Mucosa of stomach (tissue), 1 donor: Measurements from ENCODE around the gene ELAC2.

Experiments
- H3K27me3 ChIP-seq: one replicate; pipeline ENCODE4 v1.7.0; 2013; ENCODE audit warnings: mild to moderate bottlenecking, low read length; ENCODE audit not compliant: control insufficient read depth, insufficient read depth
- H3K36me3 ChIP-seq: one replicate; pipeline ENCODE4 v1.7.0; 2013; ENCODE audit warnings: low read length; ENCODE audit not compliant: control insufficient read depth, insufficient read depth
- H3K4me1 ChIP-seq: one replicate; pipeline ENCODE4 v1.7.0; 2013; ENCODE audit warnings: mild to moderate bottlenecking, low read length; ENCODE audit not compliant: control insufficient read depth, insufficient read depth
- H3K4me3 ChIP-seq: one replicate; pipeline ENCODE4 v1.7.0; 2013; ENCODE audit warnings: low read length
- H3K9ac ChIP-seq: one replicate; pipeline ENCODE4 v1.7.0; 2013; ENCODE audit warnings: mild to moderate bottlenecking, low read length, moderate library complexity
- H3K9me3 ChIP-seq: one replicate; pipeline ENCODE4 v1.7.0; 2013; ENCODE audit warnings: mild to moderate bottlenecking, low read length, moderate library complexity; ENCODE audit not compliant: control insufficient read depth
- donor health status: Pancreatic carcinoma.

Gene ELAC2

DNA sequence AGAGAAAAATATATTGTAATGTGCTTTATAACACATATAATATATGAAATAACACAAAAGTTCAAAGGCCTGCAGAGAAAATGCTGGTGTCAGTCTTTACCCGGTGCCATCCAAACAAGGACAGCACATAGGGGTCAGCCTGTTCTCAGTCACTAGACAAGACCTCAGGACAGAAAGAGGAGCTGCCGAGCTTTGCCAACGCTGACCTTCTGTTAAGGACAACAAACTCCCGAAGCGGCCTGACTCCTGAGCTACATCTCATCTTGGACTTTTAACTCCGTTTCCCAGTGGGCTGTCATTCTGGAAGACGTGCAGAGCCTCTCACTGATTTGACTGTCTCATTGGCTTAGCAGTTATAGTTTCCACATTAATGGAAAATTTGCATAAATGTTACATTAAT, 6.9 kb downstream of the ELAC2 start:
- no peaks in the 10 kb centered on the region for H3K4me1 ChIP-seq
- no peak overlapping the region for H3K9ac ChIP-seq
- H3K36me3 ChIP-seq: peaks cover 7% of the 10 kb centered on the region
- H3K4me3 ChIP-seq: no peak overlapping the region
- H3K9me3 ChIP-seq: no peaks in the 10 kb centered on the region
- H3K27me3 ChIP-seq: no peaks in the 10 kb centered on the region

- peaks cover 14% of the 10 kb centered on the region for H3K36me3 ChIP-seq
- H3K9ac ChIP-seq: no peak overlapping the region
- no peaks in the 10 kb centered on the region for H3K27me3 ChIP-seq
- H3K9me3 ChIP-seq: no peaks in the 10 kb centered on the region
- no peak overlapping the region for H3K4me3 ChIP-seq
- no peaks in the 10 kb centered on the region for H3K4me1 ChIP-seq
Measured at GRCh38 chr17:13008461-13008860, 9.4 kb downstream of the ELAC2 start.

GRCh38 chr17:13005530-13005929, 12.3 kb downstream of the ELAC2 start:
- H3K4me3 ChIP-seq: no peak overlapping the region
- H3K36me3 ChIP-seq: peaks cover 9% of the 10 kb centered on the region
- no peaks in the 10 kb centered on the region for H3K9me3 ChIP-seq
- H3K4me1 ChIP-seq: no peaks in the 10 kb centered on the region
- H3K9ac ChIP-seq: no peak overlapping the region
- H3K27me3 ChIP-seq: no peaks in the 10 kb centered on the region

- H3K36me3 ChIP-seq: peaks cover 17% of the 10 kb centered on the region
- H3K9ac ChIP-seq: no peak overlapping the region
- H3K9me3 ChIP-seq: no peaks in the 10 kb centered on the region
- no peaks in the 10 kb centered on the region for H3K4me1 ChIP-seq
- no peak overlapping the region for H3K4me3 ChIP-seq
- H3K27me3 ChIP-seq: no peaks in the 10 kb centered on the region
Measured at GRCh38 chr17:13004336-13004735, 13.5 kb downstream of the ELAC2 start.

- Histone ChIP-seq H3K27me3 (no peaks in the 10 kb centered on the region), H3K9ac (no peak overlapping the region), H3K4me3 (no peak overlapping the region), H3K4me1 (no peaks in the 10 kb centered on the region), H3K9me3 (no peaks in the 10 kb centered on the region), H3K36me3 (peaks cover 17% of the 10 kb centered on the region)
Measured at GRCh38 chr17:13003927-13004326, 13.9 kb downstream of the ELAC2 start.

DNA sequence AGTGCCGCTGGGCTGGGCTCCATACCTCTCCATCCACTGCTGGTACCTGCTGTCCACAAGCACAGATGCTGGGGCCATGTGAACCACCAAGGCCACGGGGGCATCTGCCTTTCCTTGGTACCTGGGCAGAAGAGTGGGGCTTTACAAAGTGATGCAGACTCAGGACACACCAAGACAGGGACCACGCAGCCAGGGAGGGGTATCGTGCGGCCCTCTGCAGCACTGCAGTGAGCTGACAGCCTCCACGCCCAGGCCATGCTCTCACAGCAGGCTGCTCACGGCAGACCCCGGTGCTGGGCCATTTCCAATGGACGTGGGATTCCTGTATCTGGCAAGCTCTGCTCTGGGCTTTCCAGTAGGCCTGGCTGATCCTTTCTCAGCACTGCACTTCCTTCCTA, 14.4 kb downstream of the ELAC2 start:
- Histone ChIP-seq H3K36me3 (peaks cover 18% of the 10 kb centered on the region), H3K27me3 (no peaks in the 10 kb centered on the region), H3K9me3 (no peaks in the 10 kb centered on the region), H3K9ac (no peak overlapping the region), H3K4me1 (no peaks in the 10 kb centered on the region), H3K4me3 (no peak overlapping the region)

DNA sequence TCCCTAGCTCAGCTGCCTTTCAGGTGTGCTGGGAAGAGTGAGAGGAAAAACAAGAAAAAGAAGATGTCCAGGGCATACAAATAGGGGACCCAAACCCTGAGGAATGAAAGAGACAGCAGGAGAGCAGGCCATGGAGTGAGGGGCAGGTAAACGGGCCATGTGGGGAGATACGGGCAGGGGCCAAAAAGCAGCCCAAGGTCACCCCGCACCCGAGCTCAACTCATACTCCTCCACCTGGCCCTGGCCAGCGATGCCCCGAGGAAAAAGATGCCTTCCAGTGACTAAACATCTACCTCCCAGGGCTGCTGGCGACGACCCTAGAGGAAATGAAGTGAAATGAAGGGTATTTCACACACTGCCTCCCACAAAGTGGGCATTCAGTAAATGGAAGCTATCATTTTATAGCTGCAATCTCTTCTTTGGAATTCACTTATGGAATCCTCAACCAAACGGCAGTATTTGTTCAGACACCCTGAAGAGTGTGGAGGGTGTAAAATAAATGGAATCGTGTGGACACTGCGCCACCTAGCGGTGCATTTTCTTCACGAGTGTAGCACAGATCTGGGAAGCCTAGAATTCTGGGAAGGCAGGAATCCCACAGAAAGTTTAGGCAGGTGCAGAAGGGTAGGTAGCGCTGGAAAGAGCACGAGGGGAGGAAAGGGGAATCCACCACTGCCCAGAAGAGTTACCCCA, 14.9 kb downstream of the ELAC2 start:
- Histone ChIP-seq H3K9me3 (no peaks in the 10 kb centered on the region), H3K27me3 (no peaks in the 10 kb centered on the region), H3K36me3 (peaks cover 23% of the 10 kb centered on the region), H3K4me3 (no peak overlapping the region), H3K9ac (no peak overlapping the region), H3K4me1 (no peaks in the 10 kb centered on the region)

- H3K9me3 ChIP-seq: no peaks in the 10 kb centered on the region
- H3K4me3 ChIP-seq: no peak overlapping the region
- H3K27me3 ChIP-seq: no peaks in the 10 kb centered on the region
- no peaks in the 10 kb centered on the region for H3K4me1 ChIP-seq
- H3K9ac ChIP-seq: no peak overlapping the region
- peaks cover 25% of the 10 kb centered on the region for H3K36me3 ChIP-seq
Measured at GRCh38 chr17:13001991-13002615, 15.7 kb downstream of the ELAC2 start.

- H3K4me1 ChIP-seq: no peaks in the 10 kb centered on the region
- no peak overlapping the region for H3K4me3 ChIP-seq
- no peaks in the 10 kb centered on the region for H3K27me3 ChIP-seq
- peaks cover 25% of the 10 kb centered on the region for H3K36me3 ChIP-seq
- no peak overlapping the region for H3K9ac ChIP-seq
- no peaks in the 10 kb centered on the region for H3K9me3 ChIP-seq
Measured at GRCh38 chr17:13000561-13000960, 17.3 kb downstream of the ELAC2 start.

DNA sequence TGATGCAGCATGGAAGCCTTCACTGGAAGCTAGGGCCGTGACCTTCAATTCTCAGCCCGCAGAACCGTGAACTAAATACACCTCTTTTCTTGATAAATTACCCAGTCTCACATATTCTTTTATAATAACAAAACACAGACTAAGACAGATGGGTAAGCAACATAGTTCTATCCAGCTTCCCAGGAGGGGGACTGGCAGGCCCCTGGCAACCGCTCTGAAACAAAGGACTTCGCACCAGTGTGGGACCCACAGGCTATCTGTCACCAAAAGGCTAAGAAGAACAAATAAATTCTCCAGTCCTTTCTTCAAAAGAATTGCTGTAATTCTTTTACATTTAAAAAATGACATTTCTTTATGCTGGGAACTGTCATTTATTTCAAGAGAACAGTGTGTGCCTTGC, 19.0 kb downstream of the ELAC2 start:
- Histone ChIP-seq H3K9ac (no peak overlapping the region), H3K36me3 (peaks cover 25% of the 10 kb centered on the region), H3K27me3 (no peaks in the 10 kb centered on the region)

GRCh38 chr17:12998461-12998860, 19.4 kb downstream of the ELAC2 start:
- H3K9ac ChIP-seq: no peak overlapping the region
- no peaks in the 10 kb centered on the region for H3K9me3 ChIP-seq
- peaks cover 25% of the 10 kb centered on the region for H3K36me3 ChIP-seq
- H3K4me1 ChIP-seq: no peaks in the 10 kb centered on the region
- no peaks in the 10 kb centered on the region for H3K27me3 ChIP-seq
- H3K4me3 ChIP-seq: no peak overlapping the region

More for the DNA sequence above, 19.0 kb downstream of the ELAC2 start:
- no peaks in the 10 kb centered on the region for H3K4me1 ChIP-seq
- no peaks in the 10 kb centered on the region for H3K9me3 ChIP-seq
- H3K4me3 ChIP-seq: no peak overlapping the region

GRCh38 chr17:12996941-12997340, 20.9 kb downstream of the ELAC2 start:
- Histone ChIP-seq H3K27me3 (no peaks in the 10 kb centered on the region), H3K4me1 (no peaks in the 10 kb centered on the region), H3K36me3 (peaks cover 25% of the 10 kb centered on the region), H3K9ac (no peak overlapping the region), H3K4me3 (no peak overlapping the region), H3K9me3 (no peaks in the 10 kb centered on the region)
